ENCODE results near the gene UBQLN1.

DNA sequence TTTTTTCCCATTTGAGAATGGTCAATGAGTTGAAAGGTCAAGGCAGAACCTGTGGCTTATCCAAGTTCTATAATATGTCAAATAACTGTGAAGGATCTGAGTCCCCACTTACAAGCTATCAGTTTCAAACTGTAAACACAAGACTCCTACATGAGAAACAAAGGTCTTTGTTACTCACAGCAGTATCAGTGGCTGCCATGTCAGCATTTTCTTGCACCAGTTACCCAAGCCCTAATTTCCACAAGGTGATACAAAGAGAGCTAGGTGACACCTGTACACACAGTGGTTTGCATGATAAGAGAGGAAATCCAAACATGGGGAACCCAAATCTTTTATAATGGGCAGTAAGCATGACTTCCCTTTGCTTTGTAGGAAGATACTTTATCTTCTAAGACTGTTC lies 8.0 kb upstream of the UBQLN1 start:
- no peak for TF ChIP-seq EZH2 (IDR thresholded peaks at IDR 0.05)
- no peak for TF ChIP-seq POLR2AphosphoS5 (IDR thresholded peaks at IDR 0.05; ENCODE audit: borderline replicate concordance, low read depth, low read length)
